HG03175 (cell line): ENCODE measurements around the gene RAB12.
A peak's percentile ranks its signal among the peaks of the same experiment; 100 is the strongest.
"Not testable (repeated sequence)": the region's sequence is repeated elsewhere in the genome, so short reads cannot be mapped to it uniquely, and the experiment has no call there.

Experiments used
- ATAC-seq: cut with Tn5 transposase; IDR thresholded peaks from one replicate; pipeline ENCODE4 v1.9.1; 2021; ENCODE audit warnings: mild to moderate bottlenecking, moderate library complexity; ENCODE audit not compliant: unreplicated experiment

RAB12 gene

GRCh38 chr18:8639762-8640161 lies 30.5 kb downstream of the RAB12 start:
- ATAC-seq: no peak

GRCh38 chr18:8643326-8643878 lies 34.2 kb downstream of the RAB12 start:
- ATAC-seq: no peak

- ATAC-seq: not testable (repeated sequence)
Observed at GRCh38 chr18:8647359-8647758, 38.1 kb downstream of the RAB12 start.

DNA sequence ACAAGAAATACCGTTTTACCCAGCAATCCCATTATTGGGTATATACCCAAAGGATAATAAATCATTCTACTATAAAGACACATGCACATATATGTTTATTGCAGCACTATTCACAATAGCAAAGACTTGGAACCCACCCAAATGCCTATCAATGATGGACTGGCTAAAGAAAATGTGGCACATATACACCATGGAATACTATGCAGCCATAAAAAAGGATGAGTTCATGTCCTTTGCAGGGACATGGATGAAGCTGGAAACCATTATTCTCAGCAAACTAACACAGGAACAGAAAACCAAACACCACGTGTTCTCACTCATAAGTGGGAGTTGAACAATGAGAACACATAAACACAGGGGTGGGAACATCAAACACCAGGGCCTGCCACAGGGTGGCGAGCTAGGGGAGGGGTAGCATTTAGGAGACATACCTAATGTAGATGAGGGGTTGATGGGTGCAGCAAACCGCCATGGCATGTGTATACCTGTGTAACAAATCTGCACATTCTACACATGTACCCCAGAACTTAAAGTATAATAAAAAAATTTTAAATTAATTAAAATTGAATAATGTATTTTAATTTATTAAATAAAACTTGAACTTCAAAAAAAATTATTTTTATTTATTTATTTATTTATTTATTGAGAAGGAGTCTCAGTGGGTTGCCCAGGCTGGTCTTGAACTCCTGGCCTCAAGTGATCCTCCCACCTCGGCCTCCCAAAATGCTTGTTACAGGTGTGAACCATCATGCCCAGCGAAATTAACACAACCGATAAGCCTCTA lies 42.4 kb downstream of the RAB12 start:
- ATAC-seq: not testable (repeated sequence)

- ATAC-seq: no peak
Observed at GRCh38 chr18:8654503-8655451, 45.5 kb downstream of the RAB12 start.

GRCh38 chr18:8656232-8656631 lies 47.0 kb downstream of the RAB12 start:
- no peak for ATAC-seq

DNA sequence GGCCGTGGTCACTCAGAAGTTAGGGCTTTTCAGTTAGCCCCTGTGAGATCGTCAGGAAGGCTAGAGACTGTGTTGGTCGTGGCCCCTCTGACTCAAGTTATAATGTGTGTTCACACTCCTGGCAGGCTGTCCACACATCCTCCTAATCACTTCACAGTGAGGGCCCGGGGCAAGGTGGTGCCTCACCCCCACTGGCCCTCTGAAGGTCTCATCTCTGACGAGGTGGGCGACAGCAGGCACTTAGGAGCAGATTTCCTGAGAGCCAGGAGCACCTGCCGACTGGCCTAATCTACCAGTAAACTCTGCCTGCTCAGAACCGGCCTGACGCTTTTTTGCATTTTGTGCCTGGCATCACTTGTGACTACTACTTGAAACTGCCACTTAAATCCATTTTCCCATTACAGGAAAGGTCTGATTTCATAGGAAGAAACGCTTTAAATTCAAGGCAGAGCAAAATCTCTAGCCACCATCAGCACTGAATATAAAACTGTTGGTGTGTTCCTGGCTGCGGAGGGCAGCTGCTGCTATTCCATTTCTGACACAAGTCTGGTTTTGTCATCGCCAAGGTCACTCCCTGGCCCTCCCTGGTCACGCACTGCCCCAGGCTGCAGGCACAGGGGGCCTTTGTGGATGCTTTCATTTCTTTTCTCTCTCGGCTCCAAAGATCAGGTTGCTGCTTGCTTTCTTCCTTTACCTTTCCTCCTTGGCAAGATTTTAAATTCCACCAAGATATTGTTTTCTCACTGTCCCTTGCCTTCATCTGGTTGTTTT lies 48.0 kb downstream of the RAB12 start:
- no peak for ATAC-seq

DNA sequence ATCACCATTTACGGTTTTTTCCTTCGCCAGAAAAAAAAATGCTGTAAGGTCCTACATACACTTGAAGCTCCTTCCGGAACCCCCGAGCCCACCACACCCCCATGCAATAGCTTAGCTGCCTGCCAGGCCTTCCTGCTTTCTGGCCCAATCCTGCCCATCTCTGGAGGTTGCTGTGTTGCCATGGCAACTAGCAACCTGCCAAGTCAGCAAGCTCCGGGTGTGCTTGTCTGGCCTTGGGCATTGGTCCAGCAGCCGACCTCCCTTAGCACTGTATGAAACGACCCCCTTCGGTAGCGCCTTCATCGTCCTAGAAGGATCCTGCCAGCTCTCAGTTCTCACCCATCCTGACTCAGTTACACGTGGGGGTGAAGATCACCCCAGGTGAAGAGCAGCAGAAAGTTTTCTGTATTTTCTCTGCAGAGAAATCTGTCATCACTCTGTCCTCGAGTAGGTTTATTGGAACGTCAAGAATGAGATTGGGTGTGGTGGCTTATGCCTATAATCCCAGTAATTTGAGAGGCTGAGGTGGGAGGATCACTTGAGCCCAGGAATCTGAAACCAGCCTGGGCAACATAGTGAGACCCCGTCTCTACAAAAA lies 48.7 kb downstream of the RAB12 start:
- ATAC-seq: no peak

- ATAC-seq: no peak
Observed at GRCh38 chr18:8658858-8659485, 49.7 kb downstream of the RAB12 start.

DNA sequence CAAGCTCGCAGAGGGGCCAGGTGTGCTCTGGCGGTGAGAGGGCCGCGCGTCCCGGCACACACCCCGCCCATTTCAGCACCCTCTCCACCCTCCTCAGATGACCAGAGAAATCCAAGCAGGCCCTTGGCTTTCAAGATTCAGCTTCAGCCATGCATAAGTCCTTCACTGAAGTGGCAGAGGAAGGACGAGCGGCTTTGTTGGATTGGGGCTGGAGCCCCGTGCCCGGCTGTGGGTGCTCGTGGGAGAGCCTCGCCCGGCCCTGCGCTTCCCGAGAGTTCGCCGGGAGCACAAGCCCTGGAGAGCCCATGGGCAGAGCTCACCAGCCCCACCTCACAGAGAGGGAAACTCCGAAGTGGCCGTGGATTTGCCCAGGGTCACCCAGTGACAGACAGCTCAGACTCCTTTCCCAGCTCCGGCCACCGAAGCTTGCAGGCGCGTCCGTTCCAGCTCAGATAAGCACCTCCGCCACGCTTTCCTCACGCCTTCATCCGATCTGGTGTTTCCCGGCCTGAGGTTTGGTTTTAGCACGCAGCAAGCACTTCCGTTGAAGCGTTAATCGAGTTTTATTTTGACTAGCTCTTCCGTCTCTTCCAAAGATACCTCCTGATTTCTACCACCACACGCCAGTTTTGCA lies 50.5 kb downstream of the RAB12 start:
- ATAC-seq: no peak

DNA sequence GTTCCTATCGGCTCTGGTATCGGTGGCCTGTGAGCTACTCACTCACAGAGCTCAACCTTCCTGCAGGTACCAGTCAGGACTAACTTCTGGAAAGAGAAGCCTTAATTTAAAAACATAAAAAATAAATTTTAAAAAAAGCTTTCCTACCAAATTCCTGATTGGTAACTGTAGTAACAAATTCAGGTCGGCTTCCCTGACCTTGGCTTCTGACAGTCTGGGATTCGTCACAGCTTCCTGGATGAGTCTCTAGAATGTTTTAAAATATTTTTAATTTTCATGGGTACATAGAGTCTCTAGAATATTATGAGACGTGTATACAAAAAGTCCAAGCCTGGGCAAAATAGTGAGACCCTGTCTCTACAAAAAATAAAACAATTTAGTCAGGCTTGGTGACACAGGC lies 51.1 kb downstream of the RAB12 start:
- ATAC-seq: no peak

DNA sequence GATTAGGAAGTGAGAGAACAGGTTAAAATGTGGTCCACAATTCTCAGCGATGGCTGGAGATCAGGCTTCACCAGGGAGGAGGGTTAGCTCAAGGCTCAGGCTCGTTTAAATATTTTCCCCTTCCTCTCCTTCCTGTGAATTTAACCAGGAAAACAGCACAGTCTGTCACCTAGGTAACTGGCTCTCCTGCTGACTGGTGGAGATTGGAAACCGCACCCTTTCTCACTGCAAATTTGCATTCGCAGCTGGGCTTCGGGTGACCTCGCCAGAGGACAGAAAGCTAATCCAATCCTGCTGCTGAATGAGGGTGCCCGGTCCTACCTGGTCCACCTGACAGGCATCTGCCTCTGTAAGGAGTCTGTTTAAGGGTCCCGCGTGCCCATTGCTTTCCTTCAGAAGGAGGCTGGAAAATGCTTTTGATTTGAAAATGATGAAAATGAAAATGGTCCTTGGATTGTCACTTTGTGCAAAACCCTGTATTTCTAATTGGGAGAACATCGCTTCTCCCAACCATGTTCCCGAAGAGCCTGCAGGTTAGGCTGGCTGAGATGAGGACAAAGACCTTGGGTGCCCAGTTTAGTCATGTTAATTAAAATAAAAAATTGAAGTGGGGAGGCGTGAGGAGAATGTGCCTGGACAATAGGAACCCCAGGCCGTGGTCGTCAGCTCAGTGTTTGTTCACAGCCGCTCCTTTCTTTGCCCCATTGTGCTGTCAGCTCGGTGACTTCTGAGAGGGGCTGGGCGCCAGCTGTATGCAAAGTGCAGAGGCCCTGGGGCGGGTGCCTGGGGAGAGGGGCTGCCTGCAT lies 52.7 kb downstream of the RAB12 start:
- ATAC-seq: no peak

DNA sequence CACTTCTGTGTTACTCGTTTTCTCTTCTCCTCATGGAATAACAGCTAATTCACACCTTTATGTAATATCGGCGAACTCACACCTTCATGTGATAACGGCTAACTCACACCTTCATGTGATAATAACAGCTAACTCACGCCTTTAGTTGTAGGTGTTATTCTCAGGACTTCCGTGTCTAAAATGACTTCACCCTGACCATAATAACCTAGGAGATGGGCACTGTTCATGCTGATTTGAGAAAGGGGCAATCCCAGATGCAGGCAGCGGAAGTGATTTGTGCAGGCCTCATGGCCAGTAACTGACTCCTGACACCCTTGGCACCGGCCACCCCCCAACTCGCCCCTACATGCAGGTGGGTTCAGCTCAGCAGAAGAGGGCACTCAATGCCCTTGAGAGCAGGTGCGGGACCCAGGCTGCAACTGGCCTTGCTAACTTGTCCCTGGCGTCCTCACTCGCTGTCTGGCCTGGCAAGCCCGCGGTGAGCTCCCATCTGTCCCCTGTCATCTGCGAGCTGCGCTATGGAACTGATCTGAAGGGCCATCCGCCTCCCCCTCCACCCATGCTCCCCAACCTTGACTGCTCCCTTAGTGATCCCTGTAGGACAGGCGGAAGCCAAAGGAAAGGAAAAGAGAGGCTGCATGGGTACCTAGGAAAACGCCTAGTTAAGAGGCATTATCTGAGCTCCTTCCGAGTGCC lies 53.5 kb downstream of the RAB12 start:
- ATAC-seq: no peak

DNA sequence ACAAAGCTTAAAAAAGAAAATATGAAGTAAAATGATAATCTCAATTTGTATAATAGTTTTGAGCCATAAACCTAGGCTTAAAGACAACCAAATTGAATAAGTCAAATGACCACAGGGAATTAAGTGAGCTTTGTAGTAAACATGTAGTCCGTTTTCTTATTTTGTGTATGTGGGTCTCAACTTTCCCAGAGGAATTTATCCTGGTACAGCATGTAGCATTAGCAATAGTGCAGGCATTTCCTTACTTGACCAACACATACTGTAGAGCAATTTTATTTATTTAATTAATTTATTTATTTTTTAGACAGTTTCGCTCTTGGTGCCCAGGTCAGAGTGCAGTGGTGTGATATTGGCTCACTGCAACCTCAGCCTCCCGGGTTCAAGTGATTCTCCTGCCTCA lies 58.6 kb downstream of the RAB12 start:
- no peak for ATAC-seq

- no peak for ATAC-seq
Observed at GRCh38 chr18:8668381-8668780, 59.1 kb downstream of the RAB12 start.

- no peak for ATAC-seq
Observed at GRCh38 chr18:8669571-8669970, 60.3 kb downstream of the RAB12 start.

- peak; percentile 74 for ATAC-seq
Observed at GRCh38 chr18:8673256-8674209, 64.3 kb downstream of the RAB12 start.
